HG03378 (cell line): ENCODE results near the gene POLR2H.

ENCODE experiments used
- ATAC-seq: cut with Tn5 transposase; IDR thresholded peaks from one replicate; pipeline ENCODE4 v1.9.1; 2021; ENCODE audit warnings: mild to moderate bottlenecking, moderate library complexity; ENCODE audit not compliant: unreplicated experiment

POLR2H gene

DNA sequence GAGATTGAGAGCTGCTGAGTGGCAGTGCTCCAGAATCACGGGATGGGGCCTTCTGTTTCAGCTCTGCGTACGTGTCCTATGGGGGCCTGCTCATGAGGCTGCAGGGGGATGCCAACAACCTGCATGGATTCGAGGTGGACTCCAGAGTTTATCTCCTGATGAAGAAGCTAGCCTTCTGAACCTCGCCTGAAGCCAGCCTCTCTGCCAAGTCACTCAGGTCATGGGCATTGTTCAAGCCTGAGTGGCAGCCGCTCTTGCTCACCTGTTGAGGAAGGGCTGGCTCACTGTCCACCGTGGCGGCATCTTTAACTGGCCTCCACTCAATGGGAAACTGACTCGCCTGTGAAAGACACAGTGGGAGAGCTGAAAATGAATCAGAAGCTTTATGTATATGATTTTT, 6.6 kb downstream of the POLR2H start:
- ATAC-seq, result no peak

DNA sequence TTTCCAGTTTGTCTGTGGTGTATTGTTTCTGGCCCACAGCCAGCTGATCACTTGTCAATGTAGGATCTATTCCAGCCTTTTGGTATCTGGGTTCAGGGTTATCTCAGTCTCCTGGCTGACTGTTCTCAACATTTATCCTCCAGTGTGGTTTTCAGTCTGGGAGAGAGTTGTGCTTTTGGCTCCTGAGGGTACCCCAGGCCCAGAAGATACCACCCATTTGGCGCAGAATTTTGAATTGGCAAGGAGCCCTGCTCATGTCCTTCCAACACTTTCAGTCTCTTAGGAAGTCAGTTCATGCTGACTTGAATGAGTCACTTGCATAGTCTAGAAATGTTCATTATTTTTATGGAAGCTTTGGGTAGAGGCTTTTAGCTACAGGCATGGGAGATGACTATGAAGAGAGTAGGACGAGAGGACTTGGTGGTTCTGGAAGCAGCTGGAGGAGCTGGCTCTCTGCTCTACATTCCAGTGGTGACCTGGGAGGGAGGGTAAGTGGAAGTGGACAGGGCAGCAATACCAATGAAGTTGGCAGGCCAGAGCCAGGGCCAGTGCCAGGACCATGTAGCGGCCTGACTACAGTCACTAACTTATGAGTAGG, 7.2 kb downstream of the POLR2H start:
- ATAC-seq, result no peak

DNA sequence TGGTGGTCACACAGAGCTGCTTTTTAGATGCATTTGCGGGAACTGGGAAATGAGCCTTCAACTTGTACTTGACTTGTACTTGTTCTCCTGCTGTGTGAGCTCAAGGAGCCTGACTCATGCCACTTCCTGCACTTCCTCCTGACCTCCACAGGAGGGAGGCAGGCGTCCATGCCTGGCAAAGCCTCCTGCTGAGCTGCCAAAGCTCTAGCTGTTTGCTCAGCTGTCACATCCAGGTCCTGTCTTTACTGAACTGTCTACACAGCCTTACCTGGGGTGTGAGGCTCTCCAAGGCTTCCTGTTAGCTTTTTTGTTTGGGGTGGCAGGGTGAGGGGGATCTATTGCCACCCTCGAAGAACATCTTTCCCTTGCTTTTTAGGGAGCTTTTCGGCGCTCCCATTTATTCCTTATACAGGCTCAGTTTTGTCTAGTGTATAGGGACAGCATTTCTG, 10.1 kb downstream of the POLR2H start:
- ATAC-seq, result peak; percentile 53

DNA sequence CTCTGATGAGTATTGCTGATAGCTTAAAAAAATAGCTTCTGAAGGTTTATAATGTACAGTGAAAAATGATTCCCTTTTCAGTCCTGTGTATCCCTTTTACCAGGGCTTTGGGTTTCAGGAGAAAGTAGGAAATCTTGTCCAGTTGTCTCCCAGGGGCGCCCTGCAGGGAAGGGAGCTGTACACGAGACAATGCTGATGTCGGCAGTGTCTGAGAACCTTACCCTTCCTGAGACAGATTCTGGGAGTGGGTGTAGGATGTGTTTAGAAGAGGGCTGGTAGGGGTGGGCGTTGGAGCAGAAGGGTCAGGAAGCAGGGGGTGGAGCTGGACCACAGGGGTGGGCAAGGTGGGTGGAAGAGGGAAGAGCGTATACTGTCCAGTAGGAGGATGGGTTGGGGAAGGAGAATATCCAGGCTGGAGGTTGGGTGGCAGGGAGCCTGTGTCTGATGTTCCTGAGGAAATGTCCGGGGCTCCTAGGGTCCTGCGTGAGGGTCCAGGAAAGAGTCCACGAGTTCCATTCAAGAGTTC, 10.8 kb downstream of the POLR2H start:
- no peak for ATAC-seq

DNA sequence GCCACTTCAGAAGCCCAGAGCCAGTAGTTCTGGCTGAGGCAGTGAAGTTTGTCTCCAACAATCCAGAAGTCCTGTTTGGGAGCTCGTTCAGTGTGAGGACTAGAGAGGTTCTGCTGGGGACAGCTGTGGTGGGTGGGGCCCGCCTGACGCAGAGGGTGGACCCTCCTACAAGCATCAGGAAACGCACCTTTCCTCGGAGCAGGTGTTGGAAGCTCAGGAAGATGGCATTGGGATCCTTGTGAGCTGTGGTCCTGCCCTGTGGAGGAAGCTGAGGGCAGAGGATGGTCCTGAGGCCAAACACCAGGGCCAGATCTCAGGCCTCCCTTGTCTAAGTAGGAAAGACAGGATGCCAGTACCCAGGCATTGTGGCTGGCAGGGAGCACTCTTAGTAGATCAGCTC, 11.4 kb downstream of the POLR2H start:
- no peak for ATAC-seq

DNA sequence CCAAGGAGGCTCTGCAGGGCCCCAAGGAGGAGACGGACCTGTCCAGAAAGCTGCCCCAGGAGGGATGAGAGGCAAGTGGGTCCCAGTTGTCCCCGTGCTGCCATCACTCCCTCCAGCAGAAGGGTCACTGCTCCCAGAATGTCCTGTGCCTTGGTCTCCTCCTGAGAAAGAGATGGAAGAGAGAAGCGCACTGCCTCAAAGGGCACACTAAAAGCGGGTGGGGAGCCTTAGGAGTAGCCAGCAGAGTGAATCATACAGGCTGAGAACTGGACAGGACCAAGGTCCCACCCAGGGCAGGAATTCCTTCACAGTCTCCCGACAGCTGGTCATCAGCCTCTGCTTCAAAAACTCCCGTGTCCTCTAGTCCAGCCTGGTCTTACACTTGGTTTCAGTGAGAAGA, 11.9 kb downstream of the POLR2H start:
- no peak for ATAC-seq

DNA sequence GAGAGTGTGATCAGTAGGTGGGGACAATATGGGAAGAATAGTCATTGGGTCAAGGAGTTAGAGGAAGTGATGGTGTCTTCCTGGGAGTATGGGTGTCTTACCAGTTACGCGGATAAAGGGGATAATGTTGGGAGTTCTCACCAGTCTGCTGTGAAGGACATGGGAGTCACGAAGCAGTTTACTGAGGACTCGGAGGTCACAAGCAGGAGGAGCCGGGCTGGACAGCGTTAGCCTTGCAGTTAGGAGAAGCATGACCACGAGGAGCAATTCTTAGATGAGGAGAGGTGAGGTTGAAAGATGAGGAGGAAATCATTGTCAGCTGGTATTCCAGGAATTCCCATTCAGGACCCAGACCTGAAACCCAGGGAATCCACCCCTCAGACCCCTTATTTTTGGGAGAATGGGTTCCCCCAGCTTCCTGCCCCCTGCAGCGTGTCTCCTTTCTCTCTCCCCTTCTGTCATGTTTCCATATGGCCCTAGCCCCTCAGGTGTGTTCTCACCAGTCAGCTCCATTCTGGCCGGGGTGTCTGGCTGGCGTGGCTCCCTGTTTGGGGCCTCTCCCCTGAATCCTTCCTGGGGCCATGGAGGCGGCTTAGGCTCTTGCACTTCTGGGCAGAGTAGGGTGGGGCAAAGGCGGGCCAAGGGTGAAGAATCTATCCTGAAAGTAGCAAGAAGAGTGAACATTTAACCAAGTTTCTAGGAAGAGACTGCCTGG, 14.4 kb downstream of the POLR2H start:
- no peak for ATAC-seq

DNA sequence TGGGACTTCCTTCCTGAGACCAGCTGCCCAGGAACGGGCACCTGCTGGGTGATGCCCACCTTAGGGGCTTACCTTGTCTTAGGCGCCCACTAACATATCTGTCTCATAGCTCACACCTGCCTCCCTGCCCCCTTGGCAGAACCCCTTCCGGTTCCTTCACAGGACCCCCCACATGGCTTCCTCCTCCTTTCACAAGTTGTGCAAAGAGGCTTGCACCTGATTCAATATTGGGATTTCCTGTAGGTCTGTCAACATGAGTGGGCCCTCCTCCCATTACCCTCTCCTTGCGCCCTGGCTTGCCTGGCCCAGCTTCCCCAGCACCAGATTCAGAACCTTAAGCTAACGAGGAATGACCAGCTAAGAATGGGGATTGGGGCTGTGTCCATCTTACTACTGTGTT, 15.9 kb downstream of the POLR2H start:
- no peak for ATAC-seq

DNA sequence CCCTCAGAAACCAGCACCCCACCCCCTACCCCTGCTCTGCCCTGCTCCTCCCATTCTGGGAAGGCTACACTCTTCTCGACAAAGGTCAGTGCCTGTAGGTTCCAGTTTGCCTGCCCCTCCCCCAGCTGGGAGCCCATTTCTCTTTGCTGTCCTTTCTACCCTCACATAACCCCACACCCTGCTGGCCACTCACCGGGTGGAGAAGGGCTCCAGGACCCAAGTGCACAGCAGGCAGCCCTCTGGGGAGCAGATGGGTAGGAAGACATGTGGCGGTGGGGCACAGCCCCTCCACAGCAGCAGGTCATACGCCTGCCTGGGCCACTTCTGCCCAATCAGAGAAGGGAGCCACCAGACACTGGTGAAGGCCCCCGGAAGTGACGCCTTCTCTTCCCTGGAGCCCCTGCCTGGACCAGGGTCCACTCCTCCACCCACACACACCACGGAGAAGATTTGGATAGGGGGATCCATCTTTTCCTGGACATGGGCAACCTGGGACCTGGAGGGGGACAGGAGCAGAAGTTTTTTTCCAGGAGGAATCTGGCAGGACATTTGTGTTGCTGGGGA, 16.5 kb downstream of the POLR2H start, which contains the start of gene THPO:
Gene THPO (minus strand): TSS at position 326 of the 564 bp plus-strand sequence. CDS start 1,948 bp downstream, outside the sequence.
- ATAC-seq, result no peak

DNA sequence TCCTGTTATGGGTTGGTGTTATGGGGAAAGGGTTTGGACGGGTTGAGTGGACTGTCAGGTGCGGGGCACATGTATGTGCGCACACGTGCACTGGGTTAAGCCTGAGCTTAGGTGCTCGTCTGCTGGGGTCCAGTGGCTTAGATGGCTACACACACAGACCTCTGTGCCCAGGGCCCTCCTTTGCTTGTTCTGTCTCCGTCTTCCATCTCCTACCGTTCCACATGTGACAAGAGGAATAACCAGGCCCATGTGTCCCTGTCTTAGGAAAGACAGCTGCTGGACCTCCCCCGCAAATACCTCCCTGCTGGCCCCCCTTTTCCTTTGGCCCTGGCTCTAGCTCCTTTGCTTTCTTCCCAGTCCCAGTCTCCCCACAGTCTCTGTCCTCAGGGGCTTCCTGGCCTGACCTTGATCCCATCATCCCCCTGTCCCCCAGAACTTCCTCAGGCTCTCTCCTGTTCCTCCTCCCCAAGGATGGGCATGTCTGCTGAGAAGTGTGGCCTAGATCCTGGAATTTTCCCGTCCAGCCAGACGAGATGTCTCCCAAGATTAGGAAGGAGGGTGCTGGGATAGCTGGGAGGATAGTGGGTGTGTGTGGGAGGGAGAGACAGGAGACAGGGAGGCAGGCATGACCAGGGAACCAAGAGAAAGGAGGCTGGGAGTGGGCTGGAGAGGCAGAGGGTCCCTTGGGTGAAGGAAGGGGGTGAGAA, 17.3 kb downstream of the POLR2H start:
- no peak for ATAC-seq

DNA sequence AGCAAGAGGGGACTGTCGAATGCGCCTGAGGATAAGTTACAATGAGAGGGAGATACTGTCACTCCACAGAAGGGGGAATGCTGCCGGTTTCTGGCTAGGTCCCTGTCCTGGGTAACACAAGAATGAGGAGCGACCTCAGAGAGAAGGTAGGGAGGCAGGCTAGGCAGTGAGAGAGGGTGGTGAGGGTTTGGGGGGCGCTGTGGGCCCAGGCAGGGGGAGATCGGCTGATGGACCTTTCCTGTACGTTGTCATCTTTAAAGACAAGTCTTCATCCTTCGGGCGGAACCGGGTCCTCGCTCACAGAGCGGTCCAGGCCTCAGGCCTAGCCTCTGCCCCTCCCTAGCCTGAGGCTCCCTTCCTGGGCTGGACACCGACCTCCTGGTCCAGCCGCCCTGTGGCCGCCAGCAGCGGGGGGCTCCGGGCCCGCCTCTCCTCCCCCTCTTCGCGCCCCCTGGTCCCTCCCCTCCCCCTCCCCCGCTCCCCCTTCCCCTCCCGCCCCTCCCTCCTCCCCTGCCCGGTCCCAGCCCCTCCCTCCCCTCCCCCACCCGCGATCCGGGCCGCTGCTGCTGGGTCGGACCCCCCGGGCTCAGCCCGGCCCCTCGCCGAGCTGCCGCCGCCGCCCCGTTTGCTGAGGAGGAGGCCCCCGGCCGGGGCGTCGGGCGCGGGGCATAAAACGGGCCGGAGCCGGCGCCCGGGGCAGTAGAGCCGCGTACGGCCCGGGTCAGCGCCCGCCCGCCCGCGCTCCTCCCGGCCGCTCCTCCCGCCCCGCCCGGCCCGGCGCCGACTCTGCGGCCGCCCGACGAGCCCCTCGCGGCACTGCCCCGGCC, 18.1 kb downstream of the POLR2H start, which contains the start of gene CHRD:
Gene CHRD (plus strand): TSS at position 697 of the 827 bp plus-strand sequence. CDS start 265 bp downstream, outside the sequence.
- ATAC-seq, result no peak

DNA sequence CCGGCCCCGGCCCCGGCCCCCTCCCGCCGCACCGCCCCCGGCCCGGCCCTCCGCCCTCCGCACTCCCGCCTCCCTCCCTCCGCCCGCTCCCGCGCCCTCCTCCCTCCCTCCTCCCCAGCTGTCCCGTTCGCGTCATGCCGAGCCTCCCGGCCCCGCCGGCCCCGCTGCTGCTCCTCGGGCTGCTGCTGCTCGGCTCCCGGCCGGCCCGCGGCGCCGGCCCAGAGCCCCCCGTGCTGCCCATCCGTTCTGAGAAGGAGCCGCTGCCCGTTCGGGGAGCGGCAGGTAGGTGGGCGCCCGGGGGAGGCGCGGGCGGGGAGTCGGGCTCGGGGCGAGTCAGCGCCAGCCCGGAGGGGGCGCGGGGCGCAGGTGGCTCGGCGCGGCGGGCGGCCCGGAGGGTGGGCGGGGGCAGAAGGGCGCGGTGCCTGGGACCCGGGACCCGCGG, 18.7 kb downstream of the POLR2H start:
- ATAC-seq, result no peak

DNA sequence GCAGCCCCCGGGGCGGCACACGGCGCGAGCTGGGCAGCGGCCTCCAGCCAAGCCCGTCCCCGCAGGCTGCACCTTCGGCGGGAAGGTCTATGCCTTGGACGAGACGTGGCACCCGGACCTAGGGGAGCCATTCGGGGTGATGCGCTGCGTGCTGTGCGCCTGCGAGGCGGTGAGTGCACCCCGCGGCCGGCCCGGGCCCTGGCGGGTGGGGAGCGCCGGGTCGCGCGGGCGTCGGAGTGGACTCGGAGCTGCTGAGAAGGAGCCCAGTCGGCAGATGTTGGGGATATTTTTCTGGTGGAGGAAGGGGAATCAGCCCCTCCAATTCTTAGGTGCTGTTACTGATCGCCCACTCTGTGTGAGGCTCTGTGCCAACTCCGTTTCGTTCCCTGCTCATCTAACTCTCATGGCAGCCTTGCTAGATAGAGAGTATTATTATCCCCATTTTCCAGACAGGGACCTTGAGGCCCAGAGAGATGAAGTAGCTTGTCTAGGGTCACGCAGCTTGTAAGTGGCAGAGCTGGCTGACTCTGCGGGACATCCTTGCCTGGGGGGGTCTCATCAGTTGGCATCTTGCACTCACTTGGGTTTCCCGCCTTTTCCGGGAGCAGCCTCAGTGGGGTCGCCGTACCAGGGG, 19.2 kb downstream of the POLR2H start:
- ATAC-seq, result no peak

DNA sequence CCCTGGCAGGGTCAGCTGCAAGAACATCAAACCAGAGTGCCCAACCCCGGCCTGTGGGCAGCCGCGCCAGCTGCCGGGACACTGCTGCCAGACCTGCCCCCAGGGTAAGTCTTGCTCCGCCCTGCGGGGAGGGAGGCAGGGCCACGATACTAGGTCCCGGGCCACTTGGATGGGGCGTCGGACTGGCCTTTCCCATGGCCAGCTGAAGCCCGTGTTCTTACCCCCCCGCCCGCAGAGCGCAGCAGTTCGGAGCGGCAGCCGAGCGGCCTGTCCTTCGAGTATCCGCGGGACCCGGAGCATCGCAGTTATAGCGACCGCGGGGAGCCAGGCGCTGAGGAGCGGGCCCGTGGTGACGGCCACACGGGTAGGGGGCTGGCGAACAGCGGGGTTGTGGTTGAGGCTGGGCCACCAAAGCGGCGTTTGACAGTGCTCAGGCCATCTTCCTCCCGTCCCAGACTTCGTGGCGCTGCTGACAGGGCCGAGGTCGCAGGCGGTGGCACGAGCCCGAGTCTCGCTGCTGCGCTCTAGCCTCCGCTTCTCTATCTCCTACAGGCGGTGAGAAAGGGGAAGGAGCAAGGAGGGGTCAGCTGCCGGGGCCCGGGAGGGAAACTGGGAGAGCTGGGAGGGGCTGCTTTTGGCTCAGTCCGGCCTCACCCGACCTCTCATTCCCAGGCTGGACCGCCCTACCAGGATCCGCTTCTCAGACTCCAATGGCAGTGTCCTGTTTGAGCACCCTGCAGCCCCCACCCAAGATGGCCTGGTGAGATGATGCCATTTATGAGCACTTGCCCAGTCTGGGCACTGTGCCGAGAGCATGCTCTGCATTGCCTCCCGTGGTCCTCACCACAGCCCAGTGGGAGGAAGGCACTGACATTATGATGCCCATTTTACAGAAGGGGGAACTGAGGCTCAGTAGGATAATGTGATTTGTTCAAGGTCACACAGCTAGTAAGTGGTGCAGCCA, 20.0 kb downstream of the POLR2H start:
- ATAC-seq, result no peak

DNA sequence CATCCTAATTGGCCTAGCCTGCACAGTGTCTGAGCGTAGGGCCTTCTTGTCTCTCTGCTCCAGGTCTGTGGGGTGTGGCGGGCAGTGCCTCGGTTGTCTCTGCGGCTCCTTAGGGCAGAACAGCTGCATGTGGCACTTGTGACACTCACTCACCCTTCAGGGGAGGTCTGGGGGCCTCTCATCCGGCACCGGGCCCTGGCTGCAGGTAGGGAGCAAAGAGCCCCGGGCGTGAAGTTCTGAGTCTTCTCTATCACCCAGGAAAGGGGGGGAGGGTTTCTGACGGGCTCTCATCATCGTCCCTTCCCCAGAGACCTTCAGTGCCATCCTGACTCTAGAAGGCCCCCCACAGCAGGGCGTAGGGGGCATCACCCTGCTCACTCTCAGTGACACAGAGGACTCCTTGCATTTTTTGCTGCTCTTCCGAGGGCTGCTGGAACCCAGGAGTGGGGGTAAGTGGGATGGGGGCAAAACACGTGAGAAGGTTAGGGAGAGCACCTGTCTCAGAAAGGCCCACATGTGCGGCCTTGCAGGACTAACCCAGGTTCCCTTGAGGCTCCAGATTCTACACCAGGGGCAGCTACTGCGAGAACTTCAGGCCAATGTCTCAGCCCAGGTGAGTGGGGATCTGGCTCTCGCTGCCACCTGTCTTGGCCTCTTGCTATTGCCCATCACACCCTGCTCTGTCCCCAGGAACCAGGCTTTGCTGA, 21.0 kb downstream of the POLR2H start:
- ATAC-seq, result no peak

DNA sequence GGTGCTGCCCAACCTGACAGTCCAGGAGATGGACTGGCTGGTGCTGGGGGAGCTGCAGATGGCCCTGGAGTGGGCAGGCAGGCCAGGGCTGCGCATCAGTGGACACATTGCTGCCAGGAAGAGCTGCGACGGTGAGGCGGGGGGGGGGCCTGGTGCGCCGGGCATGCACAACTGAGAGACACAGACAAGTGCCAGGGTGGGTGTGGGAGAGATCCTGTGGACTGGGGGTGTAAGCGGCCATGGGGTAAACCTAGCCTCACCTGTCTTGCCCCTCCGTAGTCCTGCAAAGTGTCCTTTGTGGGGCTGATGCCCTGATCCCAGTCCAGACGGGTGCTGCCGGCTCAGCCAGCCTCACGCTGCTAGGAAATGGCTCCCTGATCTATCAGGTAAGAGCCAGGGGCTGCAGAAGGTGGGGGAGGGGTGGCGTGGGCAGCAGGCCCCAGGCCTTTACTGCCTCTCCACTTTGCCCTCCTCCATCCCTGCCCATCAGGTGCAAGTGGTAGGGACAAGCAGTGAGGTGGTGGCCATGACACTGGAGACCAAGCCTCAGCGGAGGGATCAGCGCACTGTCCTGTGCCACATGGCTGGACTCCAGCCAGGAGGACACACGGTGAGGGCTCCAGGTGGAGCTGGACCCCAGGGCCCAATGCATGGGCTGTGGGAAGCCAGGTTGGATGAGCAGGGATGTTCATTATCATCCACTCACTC, 21.7 kb downstream of the POLR2H start:
- ATAC-seq, result no peak

DNA sequence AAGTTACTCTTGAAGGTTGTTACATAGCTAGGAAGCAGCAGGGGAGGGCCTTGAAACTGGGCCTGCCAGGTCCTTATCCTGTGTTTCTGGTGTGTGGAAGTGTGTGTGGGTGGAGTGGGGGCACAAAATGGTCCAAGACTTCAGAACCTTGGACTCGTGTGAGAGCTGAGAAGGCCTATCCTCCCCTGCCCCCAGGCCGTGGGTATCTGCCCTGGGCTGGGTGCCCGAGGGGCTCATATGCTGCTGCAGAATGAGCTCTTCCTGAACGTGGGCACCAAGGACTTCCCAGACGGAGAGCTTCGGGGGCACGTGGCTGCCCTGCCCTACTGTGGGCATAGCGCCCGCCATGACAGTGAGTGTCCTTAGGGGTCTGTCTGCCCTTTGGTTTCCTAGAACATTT, 22.8 kb downstream of the POLR2H start:
- no peak for ATAC-seq
